Esophagus muscularis mucosa (tissue), 3 donors: Measurements from ENCODE around the gene SLC25A25.

Experiments used
- CTCF ChIP-seq, 3 experiments: fragments of 200-600 bp in 2 of 3; fragments of 450-650 bp in 1 of 3; sonication (generic) in 2 of 3; IDR thresholded peaks; one replicate each; pipeline ENCODE4 v1.5.1; 2017 to 2019; ENCODE audit warnings: antibody characterized with exemption in 3 of 3, mild to moderate bottlenecking in 2 of 3, moderate library complexity in 1 of 3
- EP300 ChIP-seq: sonication (generic); formaldehyde crosslinking; IDR thresholded peaks from one replicate; pipeline ENCODE4 v1.6.1; 2017; ENCODE audit warnings: antibody characterized with exemption

- no peak for TF ChIP-seq CTCF (IDR thresholded peaks at IDR 0.05)
- no peak for TF ChIP-seq EP300
Measured at GRCh38 chr9:128055344-128056040, 12.5 kb upstream of the SLC25A25 start.
